SU-DHL-6 (cell line): ENCODE measurements around the gene PHAX.

ENCODE experiments used
- EZH2phosphoT487 ChIP-seq: fragments of 200-600 bp; sonication (generic), shearing (Covaris generic); conservative IDR thresholded peaks from 2 replicates; pipeline ENCODE4 v1.6.1; 2018; ENCODE audit warnings: mild to moderate bottlenecking, antibody characterized with exemption, low read length, moderate library complexity, mixed read lengths
- TF ChIP-seq, protein P1 (sequence below): fragments of 200-600 bp; sonication (generic); IDR thresholded peaks from one replicate; pipeline ENCODE4 v1.5.1; 2017; ENCODE audit warnings: antibody characterized with exemption, mild to moderate bottlenecking, low read length, moderate library complexity; ENCODE audit not compliant: insufficient read depth, poor library complexity, severe bottlenecking

DNA sequence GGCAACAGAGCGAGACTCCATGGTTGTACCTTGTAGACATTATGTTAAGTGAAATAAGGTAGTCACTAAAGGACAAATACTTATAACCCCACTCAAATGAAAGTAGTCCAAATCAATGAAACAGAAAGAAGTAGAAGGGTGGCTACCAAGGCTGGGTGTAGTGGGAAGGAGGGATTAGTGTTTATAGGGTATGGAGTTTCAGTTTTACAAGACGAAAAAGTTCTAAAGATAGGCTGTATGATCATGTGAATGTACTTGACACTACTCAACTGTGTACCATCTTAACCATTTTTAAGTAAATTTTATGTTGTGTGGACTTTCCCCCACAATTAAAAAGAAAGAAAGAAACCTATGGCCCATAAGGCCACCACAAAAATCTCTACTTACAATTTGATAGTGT is 37.9 kb upstream of the PHAX start:
- TF ChIP-seq, protein P1, sequence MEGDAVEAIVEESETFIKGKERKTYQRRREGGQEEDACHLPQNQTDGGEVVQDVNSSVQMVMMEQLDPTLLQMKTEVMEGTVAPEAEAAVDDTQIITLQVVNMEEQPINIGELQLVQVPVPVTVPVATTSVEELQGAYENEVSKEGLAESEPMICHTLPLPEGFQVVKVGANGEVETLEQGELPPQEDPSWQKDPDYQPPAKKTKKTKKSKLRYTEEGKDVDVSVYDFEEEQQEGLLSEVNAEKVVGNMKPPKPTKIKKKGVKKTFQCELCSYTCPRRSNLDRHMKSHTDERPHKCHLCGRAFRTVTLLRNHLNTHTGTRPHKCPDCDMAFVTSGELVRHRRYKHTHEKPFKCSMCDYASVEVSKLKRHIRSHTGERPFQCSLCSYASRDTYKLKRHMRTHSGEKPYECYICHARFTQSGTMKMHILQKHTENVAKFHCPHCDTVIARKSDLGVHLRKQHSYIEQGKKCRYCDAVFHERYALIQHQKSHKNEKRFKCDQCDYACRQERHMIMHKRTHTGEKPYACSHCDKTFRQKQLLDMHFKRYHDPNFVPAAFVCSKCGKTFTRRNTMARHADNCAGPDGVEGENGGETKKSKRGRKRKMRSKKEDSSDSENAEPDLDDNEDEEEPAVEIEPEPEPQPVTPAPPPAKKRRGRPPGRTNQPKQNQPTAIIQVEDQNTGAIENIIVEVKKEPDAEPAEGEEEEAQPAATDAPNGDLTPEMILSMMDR, result no peak
- TF ChIP-seq EZH2phosphoT487, result no peak
